Measurements from ENCODE around the gene PAK3. TPM values are rescaled to one million over a fixed set of nuclear protein-coding genes. Genes with fewer than 3 reads are reported as not detected.

Gene PAK3
- total RNA-seq, 1 experiment from 2014 or later, result not detected

GRCh38 chrX:111200327-111200726 is 104.3 kb downstream of the PAK3 start:
- no peak for ATAC-seq
- CTCF ChIA-PET, result no interaction called here

GRCh38 chrX:111207851-111208250 is 111.9 kb downstream of the PAK3 start:
- ChIA-PET CTCF (no interaction called here), POLR2A (no interaction called here), RAD21 (ENCODE audit: low non-redundant PET in 1 of 2, low total read pairs in 2 of 2, uncharacterized antibody in 2 of 2, unreplicated experiment in 2 of 2) (no interaction called here)
- peaks cover 3% of the 10 kb centered on the region for H3K27me3 ChIP-seq (ENCODE audit: insufficient read depth, low read length)
- no peaks in the 10 kb centered on the region for H4K20me1 ChIP-seq (ENCODE audit: insufficient read depth)
- H3K4me3 ChIP-seq (replicated peaks in 1 of 2; ENCODE audit: low read depth in 1 of 2, low read length in 2 of 2), result no peak overlapping the region
- BruUV-seq (replicated peaks), result no TSS peak
- no peaks in the 10 kb centered on the region for H3K9me2 ChIP-seq (ENCODE audit: insufficient read depth)
- H3K4me1 ChIP-seq (ENCODE audit: control insufficient read depth in 1 of 2, insufficient read depth in 2 of 2, low read length in 2 of 2), result no peaks in the 10 kb centered on the region
- no peak overlapping the region for H2AFZ ChIP-seq (ENCODE audit: low read depth, low read length, poor library complexity, severe bottlenecking)
- H3K36me3 ChIP-seq (ENCODE audit: control insufficient read depth in 1 of 2, insufficient read depth in 2 of 2, low read length in 2 of 2), result no peaks in the 10 kb centered on the region
- H3K4me2 ChIP-seq (ENCODE audit: low read length), result no peak overlapping the region
- intact Hi-C loops (cut with micrococcal nuclease), result no loop called here
- no peak for DNase-seq (ENCODE audit: low read depth, low spot score)
- ATAC-seq, result no peak
- H3K27ac ChIP-seq (ENCODE audit: low read depth, low read length), result no peak overlapping the region
- H3K79me2 ChIP-seq (ENCODE audit: insufficient read depth, low read length), result no peaks in the 10 kb centered on the region
- no peak overlapping the region for H3K9ac ChIP-seq (ENCODE audit: low read length)
- no peaks in the 10 kb centered on the region for H3K9me3 ChIP-seq (ENCODE audit: control insufficient read depth in 1 of 2, insufficient read depth in 1 of 2, low read depth in 1 of 2, low read length in 2 of 2)
- TF ChIP-seq CBX3 (IDR thresholded peaks at IDR 0.05; ENCODE audit: low read depth) (no peak), EZH2phosphoT487 (IDR thresholded peaks at IDR 0.05; ENCODE audit: borderline replicate concordance) (no peak), CEBPB (IDR thresholded peaks at IDR 0.05; ENCODE audit: low read depth) (no peak), MAX (IDR thresholded peaks at IDR 0.05) (no peak), POLR2AphosphoS5 (IDR thresholded peaks at IDR 0.05; ENCODE audit: low read depth, low read length) (no peak), ZBTB33 (IDR thresholded peaks at IDR 0.05; ENCODE audit: extremely low read depth, insufficient replicate concordance, low read length) (no peak), FOSL1 (IDR thresholded peaks at IDR 0.05; ENCODE audit: low read depth) (no peak), ELF1 (IDR thresholded peaks at IDR 0.05; ENCODE audit: borderline replicate concordance, low read depth) (no peak), JUND (IDR thresholded peaks at IDR 0.05) (no peak), EZH2 (IDR thresholded peaks at IDR 0.05) (no peak), SP1 (IDR thresholded peaks at IDR 0.05; ENCODE audit: low read depth) (no peak), ZFX (IDR thresholded peaks at IDR 0.05) (no peak), TCF7L2 (IDR thresholded peaks at IDR 0.05; ENCODE audit: borderline replicate concordance, extremely low read depth, insufficient read depth, insufficient read length) (no peak), ZNF274 (IDR thresholded peaks at IDR 0.05; ENCODE audit: low read depth, low read length) (no peak)
- TF ChIP-seq, protein P1, sequence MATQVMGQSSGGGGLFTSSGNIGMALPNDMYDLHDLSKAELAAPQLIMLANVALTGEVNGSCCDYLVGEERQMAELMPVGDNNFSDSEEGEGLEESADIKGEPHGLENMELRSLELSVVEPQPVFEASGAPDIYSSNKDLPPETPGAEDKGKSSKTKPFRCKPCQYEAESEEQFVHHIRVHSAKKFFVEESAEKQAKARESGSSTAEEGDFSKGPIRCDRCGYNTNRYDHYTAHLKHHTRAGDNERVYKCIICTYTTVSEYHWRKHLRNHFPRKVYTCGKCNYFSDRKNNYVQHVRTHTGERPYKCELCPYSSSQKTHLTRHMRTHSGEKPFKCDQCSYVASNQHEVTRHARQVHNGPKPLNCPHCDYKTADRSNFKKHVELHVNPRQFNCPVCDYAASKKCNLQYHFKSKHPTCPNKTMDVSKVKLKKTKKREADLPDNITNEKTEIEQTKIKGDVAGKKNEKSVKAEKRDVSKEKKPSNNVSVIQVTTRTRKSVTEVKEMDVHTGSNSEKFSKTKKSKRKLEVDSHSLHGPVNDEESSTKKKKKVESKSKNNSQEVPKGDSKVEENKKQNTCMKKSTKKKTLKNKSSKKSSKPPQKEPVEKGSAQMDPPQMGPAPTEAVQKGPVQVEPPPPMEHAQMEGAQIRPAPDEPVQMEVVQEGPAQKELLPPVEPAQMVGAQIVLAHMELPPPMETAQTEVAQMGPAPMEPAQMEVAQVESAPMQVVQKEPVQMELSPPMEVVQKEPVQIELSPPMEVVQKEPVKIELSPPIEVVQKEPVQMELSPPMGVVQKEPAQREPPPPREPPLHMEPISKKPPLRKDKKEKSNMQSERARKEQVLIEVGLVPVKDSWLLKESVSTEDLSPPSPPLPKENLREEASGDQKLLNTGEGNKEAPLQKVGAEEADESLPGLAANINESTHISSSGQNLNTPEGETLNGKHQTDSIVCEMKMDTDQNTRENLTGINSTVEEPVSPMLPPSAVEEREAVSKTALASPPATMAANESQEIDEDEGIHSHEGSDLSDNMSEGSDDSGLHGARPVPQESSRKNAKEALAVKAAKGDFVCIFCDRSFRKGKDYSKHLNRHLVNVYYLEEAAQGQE (IDR thresholded peaks at IDR 0.05; ENCODE audit: low read depth), result no peak
- TF ChIP-seq, protein P2, sequence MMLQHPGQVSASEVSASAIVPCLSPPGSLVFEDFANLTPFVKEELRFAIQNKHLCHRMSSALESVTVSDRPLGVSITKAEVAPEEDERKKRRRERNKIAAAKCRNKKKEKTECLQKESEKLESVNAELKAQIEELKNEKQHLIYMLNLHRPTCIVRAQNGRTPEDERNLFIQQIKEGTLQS (IDR thresholded peaks at IDR 0.05), result no peak

More at GRCh38 chrX:111200327-111200726, 104.3 kb downstream of the PAK3 start:
- Histone ChIP-seq H3K79me2 (ENCODE audit: insufficient read depth, low read length) (no peaks in the 10 kb centered on the region), H3K27me3 (ENCODE audit: insufficient read depth, low read length) (peaks cover 13% of the 10 kb centered on the region), H3K27ac (ENCODE audit: low read depth, low read length) (no peak overlapping the region), H4K20me1 (ENCODE audit: insufficient read depth) (no peaks in the 10 kb centered on the region), H3K9me3 (ENCODE audit: control insufficient read depth in 1 of 2, insufficient read depth in 1 of 2, low read depth in 1 of 2, low read length in 2 of 2) (no peaks in the 10 kb centered on the region), H3K36me3 (ENCODE audit: control insufficient read depth in 1 of 2, insufficient read depth in 2 of 2, low read length in 2 of 2) (no peaks in the 10 kb centered on the region), H2AFZ (ENCODE audit: low read depth, low read length, poor library complexity, severe bottlenecking) (no peak overlapping the region), H3K4me3 (replicated peaks in 1 of 2; ENCODE audit: low read depth in 1 of 2, low read length in 2 of 2) (no peak overlapping the region), H3K9ac (ENCODE audit: low read length) (no peak overlapping the region), H3K4me2 (ENCODE audit: low read length) (no peak overlapping the region), H3K9me2 (ENCODE audit: insufficient read depth) (no peaks in the 10 kb centered on the region), H3K4me1 (ENCODE audit: control insufficient read depth in 1 of 2, insufficient read depth in 2 of 2, low read length in 2 of 2) (no peaks in the 10 kb centered on the region)
- intact Hi-C loops (cut with micrococcal nuclease), result no loop called here
- no TSS peak for BruUV-seq (replicated peaks)
- DNase-seq (ENCODE audit: low read depth, low spot score), result no peak
- no peak for TF ChIP-seq POLR2A (IDR thresholded peaks at IDR 0.05; ENCODE audit: borderline replicate concordance, extremely low read depth, insufficient read depth, insufficient read length)
- TF ChIP-seq SIN3A (IDR thresholded peaks at IDR 0.05; ENCODE audit: low read depth), result no peak
- ChIA-PET POLR2A (no interaction called here), RAD21 (ENCODE audit: low non-redundant PET in 1 of 2, low total read pairs in 2 of 2, uncharacterized antibody in 2 of 2, unreplicated experiment in 2 of 2) (no interaction called here)
